Fibroblast of villous mesenchyme (primary cell): Measurements from ENCODE around the gene CMTR1. TPM values are rescaled to one million over a fixed set of nuclear protein-coding genes. Genes with fewer than 3 reads are reported as not detected.
A peak's percentile ranks its signal among the peaks of the same experiment; 100 is the strongest.

Experiments
- DNase-seq: peaks from one replicate; pipeline ENCODE4 v3.0.0-alpha.2; 2010; ENCODE audit warnings: low read depth
- H3K4me3 ChIP-seq: 2 replicates; pipeline ENCODE4 v1.5.1; 2011; ENCODE audit warnings: low read depth, mild to moderate bottlenecking, low read length
- total RNA-seq: library from RNA; depleted of rRNA; stranded (reverse); fragments of >200 nt; gene quantifications from 2 replicates; pipeline ENCODE4 v1.2.3, GENCODE V29; 2012
- TF ChIP-seq, protein P1 (sequence below): IDR thresholded peaks from 2 replicates; pipeline ENCODE4 v1.5.1; 2012; ENCODE audit warnings: low read depth, mild to moderate bottlenecking, low read length; ENCODE audit not compliant: insufficient read depth

The CMTR1 gene, protein sequence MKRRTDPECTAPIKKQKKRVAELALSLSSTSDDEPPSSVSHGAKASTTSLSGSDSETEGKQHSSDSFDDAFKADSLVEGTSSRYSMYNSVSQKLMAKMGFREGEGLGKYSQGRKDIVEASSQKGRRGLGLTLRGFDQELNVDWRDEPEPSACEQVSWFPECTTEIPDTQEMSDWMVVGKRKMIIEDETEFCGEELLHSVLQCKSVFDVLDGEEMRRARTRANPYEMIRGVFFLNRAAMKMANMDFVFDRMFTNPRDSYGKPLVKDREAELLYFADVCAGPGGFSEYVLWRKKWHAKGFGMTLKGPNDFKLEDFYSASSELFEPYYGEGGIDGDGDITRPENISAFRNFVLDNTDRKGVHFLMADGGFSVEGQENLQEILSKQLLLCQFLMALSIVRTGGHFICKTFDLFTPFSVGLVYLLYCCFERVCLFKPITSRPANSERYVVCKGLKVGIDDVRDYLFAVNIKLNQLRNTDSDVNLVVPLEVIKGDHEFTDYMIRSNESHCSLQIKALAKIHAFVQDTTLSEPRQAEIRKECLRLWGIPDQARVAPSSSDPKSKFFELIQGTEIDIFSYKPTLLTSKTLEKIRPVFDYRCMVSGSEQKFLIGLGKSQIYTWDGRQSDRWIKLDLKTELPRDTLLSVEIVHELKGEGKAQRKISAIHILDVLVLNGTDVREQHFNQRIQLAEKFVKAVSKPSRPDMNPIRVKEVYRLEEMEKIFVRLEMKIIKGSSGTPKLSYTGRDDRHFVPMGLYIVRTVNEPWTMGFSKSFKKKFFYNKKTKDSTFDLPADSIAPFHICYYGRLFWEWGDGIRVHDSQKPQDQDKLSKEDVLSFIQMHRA
- total RNA-seq, result 39.0 and 49.7 TPM in 2 replicates

DNA sequence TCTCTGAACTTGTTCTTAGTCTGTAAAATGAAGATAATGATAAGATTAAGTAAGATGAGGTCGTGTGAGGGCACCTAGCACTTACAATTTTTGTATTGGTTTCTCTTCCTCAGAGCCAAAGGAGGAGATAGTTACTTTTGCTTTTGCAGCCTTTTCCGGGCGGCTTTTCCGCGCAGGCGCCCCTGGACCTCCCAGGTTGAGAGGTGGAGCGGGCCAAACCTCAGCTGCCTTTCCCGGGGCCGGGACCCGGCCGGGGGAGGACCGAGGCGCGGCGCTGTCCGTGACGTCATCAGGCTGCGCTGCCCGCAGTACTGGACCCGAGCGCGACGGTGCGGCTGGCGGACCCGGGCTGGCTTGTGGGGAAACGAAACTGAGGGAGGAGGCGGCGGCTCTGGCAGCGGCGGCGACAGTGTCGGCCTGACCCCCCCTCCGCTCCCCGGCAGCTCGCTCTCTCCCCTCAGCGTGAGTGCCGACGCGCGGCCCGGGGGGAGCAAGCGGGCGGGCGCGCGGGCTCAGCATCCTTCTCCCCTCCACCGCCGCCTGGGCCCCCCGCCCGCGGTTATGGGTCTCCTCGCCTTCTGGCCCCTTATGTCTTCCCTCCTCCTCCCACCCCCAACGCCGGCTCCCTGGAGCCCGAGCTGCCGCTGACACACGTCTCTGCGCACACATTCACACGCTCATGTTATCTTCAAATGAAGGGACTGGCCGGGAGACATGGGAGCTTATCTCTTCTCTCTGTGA, at the start of gene CMTR1:
TSS of gene CMTR1 (plus strand) at position 306 of the 741 bp plus-strand sequence. CDS start 2,409 bp downstream, outside the sequence.
- H3K4me3 ChIP-seq, result peak within 1 kb of the TSS; percentile 94
- TF ChIP-seq, protein P1, sequence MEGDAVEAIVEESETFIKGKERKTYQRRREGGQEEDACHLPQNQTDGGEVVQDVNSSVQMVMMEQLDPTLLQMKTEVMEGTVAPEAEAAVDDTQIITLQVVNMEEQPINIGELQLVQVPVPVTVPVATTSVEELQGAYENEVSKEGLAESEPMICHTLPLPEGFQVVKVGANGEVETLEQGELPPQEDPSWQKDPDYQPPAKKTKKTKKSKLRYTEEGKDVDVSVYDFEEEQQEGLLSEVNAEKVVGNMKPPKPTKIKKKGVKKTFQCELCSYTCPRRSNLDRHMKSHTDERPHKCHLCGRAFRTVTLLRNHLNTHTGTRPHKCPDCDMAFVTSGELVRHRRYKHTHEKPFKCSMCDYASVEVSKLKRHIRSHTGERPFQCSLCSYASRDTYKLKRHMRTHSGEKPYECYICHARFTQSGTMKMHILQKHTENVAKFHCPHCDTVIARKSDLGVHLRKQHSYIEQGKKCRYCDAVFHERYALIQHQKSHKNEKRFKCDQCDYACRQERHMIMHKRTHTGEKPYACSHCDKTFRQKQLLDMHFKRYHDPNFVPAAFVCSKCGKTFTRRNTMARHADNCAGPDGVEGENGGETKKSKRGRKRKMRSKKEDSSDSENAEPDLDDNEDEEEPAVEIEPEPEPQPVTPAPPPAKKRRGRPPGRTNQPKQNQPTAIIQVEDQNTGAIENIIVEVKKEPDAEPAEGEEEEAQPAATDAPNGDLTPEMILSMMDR, result no peak
- peak; percentile 93 for DNase-seq

DNA sequence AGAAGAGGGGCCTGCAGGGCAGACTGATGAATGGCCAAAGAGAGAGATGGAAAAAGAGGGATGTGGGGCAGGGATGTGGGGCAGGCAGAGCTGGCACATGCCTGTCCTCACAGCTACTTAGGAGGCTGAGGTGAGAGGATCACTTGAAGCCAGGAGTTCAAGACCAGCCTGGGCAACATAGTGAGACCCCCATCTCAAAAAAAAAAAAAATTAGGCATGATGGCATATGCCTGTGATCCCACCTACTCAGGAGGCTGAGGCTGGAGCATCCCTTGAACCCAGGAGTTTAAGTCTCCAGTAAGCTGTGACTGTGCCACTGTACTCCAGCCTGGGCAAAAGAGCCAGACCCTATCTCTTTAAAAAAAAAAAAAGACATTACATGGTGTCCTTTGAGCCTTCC, 44.4 kb upstream of the CMTR1 start:
- no peak for DNase-seq
- TF ChIP-seq, protein P1, result no peak
- no peak overlapping the region for H3K4me3 ChIP-seq

DNA sequence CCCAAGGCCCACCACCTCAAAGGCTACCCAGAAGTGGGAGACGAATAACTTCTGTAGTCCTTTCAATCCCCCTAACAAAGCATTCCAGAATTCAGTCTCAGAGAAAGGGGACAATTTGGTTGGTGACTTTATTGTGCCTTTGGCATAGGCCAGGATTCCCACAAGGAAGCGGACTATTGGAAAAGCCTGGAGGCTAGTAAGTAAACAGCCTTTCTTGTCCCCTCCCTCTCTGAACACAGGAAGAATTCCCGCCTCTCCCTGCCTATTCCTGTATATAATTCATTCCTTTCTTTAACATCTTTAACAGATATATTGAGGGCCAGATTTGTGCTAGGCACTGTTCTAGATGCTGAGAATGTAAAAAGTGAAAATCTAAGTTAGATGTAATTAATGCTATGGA, 43.2 kb upstream of the CMTR1 start:
- no peak overlapping the region for H3K4me3 ChIP-seq
- TF ChIP-seq, protein P1, result no peak
- DNase-seq, result no peak

DNA sequence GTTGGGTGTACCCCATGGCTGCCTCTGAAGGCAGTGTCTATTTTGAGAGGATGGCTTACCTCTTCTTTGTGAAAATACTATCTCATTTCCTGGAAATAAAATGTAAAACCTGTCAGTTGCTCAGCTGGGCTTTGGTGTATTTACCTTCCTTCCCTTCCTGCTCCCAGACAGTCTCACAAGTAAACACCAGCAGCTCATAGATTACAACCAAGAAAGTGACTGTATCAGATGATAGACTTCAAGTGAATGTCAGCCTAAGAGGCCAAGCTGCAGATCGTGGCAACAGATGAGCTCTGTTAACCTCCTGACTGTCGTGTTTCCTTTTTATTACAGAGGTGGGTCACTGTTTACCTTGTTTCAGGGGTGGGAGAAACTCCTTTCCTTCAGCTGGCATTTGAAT, 41.9 kb upstream of the CMTR1 start:
- TF ChIP-seq, protein P1, result no peak
- no peak overlapping the region for H3K4me3 ChIP-seq
- no peak for DNase-seq

DNA sequence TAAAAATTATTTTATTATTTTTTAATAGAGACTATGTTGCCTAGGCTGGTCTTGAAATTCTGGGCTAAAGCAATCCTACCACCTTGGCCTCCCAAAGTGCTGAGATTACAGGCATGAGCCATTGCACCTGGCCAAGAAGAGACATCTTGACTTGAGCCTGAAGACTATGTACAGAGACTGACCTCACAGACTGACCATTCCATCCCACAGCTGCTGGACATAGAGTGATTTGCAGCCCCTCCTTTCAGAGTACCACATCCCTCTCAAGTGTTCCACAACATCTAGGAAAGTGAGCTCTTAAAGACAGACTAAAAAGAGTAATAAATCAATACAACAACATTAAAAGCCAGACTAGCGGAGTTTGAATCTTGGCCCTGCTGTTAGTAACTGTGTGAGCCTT, 40.2 kb upstream of the CMTR1 start:
- no peak for DNase-seq
- TF ChIP-seq, protein P1, result no peak
- H3K4me3 ChIP-seq, result no peak overlapping the region

DNA sequence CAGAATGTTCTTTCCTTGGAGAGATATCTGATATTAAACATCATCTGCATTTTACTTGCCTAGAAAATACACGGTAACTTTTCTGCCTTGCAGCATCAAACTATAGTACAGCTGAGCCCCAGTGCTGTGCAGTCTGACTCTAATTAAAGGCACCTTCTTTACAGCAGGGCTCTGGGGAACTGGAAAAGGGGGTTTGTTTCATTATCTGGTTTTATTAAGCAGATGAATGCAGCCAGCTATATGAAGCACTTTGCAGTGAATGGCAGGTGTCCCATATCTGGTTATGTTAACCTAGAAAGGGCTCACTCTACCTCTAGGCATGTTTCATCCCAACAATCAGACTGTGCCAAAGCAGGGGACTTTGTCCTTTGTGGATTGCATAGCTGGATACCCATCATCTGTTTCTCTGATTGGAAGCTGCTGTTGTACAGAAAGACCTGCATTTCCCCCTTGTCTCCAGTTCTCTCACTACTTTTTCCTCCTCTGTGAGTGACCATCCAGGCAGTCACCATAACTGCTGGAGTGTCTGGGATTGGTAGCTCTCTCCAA, 39.6 kb upstream of the CMTR1 start:
- TF ChIP-seq, protein P1, result no peak
- DNase-seq, result no peak
- no peak overlapping the region for H3K4me3 ChIP-seq
